Stimulated activated CD4-positive, alpha-beta T cell treated with anti-CD3 and anti-CD28 coated beads, Interleukin-4, amount 100 ng/mL, for 4 hours (primary cell): ENCODE results near the gene ASB8.

Experiments used
- DNase-seq, 2 experiments: peaks; one replicate each; pipeline ENCODE4 v3.0.0-alpha.2; 2020

Gene ASB8

GRCh38 chr12:48157018-48157888 lies at the start of gene ASB8:
Gene ASB8, minus strand, starts transcription at chr12:48157515. Its CDS starts 4,019 bp downstream, at chr12:48153496.
- DNase-seq, result peak; percentile 98 to 99

GRCh38 chr12:48203192-48203591 lies 45.9 kb upstream of the ASB8 start, which contains the start of gene OR10AD1:
Gene OR10AD1, minus strand, starts transcription at chr12:48203292. Its CDS starts 0 bp downstream, at chr12:48203292.
- DNase-seq, result no peak

GRCh38 chr12:48202766-48203165 lies 45.5 kb upstream of the ASB8 start:
- DNase-seq, result no peak

- DNase-seq, result no peak
Observed at GRCh38 chr12:48201516-48201915, 44.2 kb upstream of the ASB8 start.

GRCh38 chr12:48201091-48201490 lies 43.8 kb upstream of the ASB8 start:
- no peak for DNase-seq

- DNase-seq, result peak in 1 of 2 experiments; percentile 10
Observed at GRCh38 chr12:48199774-48200221, 42.5 kb upstream of the ASB8 start.

- DNase-seq, result no peak
Observed at GRCh38 chr12:48198985-48199384, 41.7 kb upstream of the ASB8 start.

GRCh38 chr12:48198672-48198971 lies 41.3 kb upstream of the ASB8 start:
- DNase-seq, result peak in 1 of 2 experiments; percentile 24

- DNase-seq, result peak; percentile 85 to 88
Observed at GRCh38 chr12:48197971-48198671, 40.8 kb upstream of the ASB8 start.

GRCh38 chr12:48197549-48197970 lies 40.2 kb upstream of the ASB8 start:
- DNase-seq, result no peak

- no peak for DNase-seq
Observed at GRCh38 chr12:48194799-48195201, 37.5 kb upstream of the ASB8 start.

- no peak for DNase-seq
Observed at GRCh38 chr12:48193623-48194022, 36.3 kb upstream of the ASB8 start.

- no peak for DNase-seq
Observed at GRCh38 chr12:48192861-48193260, 35.5 kb upstream of the ASB8 start.

GRCh38 chr12:48191096-48191495 lies 33.8 kb upstream of the ASB8 start:
- DNase-seq, result no peak

GRCh38 chr12:48189331-48190125 lies 32.2 kb upstream of the ASB8 start:
- DNase-seq, result peak; percentile 53 to 57

- DNase-seq, result no peak
Observed at GRCh38 chr12:48187916-48188695, 30.8 kb upstream of the ASB8 start.

GRCh38 chr12:48185181-48185919 lies 28.0 kb upstream of the ASB8 start:
- no peak for DNase-seq

- no peak for DNase-seq
Observed at GRCh38 chr12:48184549-48184922, 27.2 kb upstream of the ASB8 start.

- DNase-seq, result peak in 1 of 2 experiments; percentile 14
Observed at GRCh38 chr12:48183876-48184548, 26.7 kb upstream of the ASB8 start.

GRCh38 chr12:48183091-48183875 lies 26.0 kb upstream of the ASB8 start, which contains the start of gene CCDC184:
Gene CCDC184, plus strand, starts transcription at chr12:48183644. Its CDS starts 479 bp downstream, at chr12:48184123.
- DNase-seq, result peak; percentile 55 to 78
